HG03280 (cell line): ENCODE measurements around the gene BRAF.
"Not testable (repeated sequence)": the region's sequence is repeated elsewhere in the genome, so short reads cannot be mapped to it uniquely, and the experiment has no call there.

Experiments
- ATAC-seq: cut with Tn5 transposase; IDR thresholded peaks from one replicate; pipeline ENCODE4 v1.9.1; 2021; ENCODE audit warnings: mild to moderate bottlenecking, moderate library complexity; ENCODE audit not compliant: unreplicated experiment

The BRAF gene

GRCh38 chr7:140684066-140684950 is 240.4 kb downstream of the BRAF start:
- ATAC-seq = no peak

GRCh38 chr7:140683657-140684056 is 241.1 kb downstream of the BRAF start:
- ATAC-seq = no peak

DNA sequence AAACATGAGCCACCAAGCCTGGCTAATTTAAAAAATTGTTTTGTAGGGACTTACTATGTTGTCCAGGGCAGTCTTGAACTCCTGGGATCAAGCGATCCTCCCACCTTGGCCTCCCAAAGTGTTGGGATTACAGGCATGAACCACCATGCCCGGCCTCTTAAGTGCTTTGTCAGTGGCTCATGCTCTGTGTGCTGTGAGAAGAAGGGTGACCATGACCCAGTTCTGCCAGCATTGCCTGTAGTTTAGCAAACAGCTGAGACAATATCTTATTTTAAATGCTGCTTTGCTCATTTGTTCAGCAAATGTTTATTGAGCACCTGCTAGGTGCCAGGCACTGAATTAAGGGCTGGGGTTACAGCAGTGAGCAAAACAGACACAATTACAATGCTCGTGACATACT is 243.0 kb downstream of the BRAF start:
- no peak for ATAC-seq

DNA sequence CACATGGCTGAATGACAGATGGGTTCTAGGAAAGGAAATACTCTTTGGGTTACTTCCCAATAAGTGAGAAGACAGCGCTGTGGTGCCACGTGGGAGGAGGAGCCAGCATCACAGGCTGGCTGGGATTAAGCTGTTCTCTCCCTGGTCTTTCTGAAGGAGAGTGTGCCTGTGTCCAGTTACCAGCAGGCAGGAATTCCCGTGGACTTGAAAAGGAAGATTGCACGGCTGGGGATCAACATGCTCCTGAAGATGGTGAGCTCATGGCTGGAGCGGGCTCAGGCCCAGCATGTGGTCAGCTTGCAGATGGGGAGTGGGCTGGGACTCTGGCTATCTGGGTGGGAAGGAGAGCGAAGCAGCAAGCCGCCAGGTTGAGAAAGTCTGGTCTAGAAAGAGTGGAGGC is 243.8 kb downstream of the BRAF start:
- ATAC-seq = no peak

- no peak for ATAC-seq
Observed at GRCh38 chr7:140679186-140679585, 245.5 kb downstream of the BRAF start.

GRCh38 chr7:140678816-140679130 is 246.0 kb downstream of the BRAF start:
- no peak for ATAC-seq

- ATAC-seq = no peak
Observed at GRCh38 chr7:140678081-140678815, 246.5 kb downstream of the BRAF start.

GRCh38 chr7:140677496-140677895 is 247.2 kb downstream of the BRAF start:
- ATAC-seq = no peak

- ATAC-seq = not testable (repeated sequence)
Observed at GRCh38 chr7:140676956-140677355, 247.8 kb downstream of the BRAF start.

DNA sequence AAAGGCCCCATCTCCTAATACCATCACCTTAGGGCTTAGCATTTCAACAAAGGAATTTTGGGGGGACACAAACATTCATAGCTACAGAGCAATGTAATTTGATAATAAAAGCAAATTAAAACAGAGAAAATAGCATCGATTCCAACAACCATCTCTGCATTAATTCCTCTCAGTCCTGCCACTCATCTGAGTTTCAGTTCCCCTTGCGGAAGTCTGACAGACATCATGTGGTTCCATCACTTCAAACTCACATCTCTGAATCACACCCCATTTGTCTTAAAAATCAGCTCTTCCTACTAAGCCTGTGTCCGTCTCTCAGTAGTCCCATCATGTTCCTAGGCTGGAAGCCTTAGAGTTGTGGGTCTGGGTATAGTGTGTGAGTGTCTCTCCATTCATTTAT is 248.4 kb downstream of the BRAF start:
- ATAC-seq = peak; percentile 44

DNA sequence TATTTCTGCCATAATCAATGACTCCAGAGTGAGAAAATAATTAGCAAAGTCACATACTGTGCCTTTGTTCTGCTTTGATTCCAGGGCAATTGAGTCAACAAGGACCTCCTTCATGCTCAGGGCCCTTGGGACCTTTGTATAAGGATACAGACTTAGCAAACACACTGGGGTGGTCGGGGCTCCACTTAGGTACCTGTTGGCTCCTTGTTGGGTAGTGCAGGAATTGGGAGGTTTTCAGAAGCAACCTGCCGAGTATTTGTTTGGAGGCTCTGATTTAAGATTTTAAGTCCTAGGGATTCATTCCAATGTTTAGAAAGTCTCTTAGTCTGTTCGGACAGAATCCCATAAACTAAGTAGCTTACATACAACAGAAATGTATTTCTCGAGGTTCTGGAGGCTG is 249.0 kb downstream of the BRAF start:
- no peak for ATAC-seq

DNA sequence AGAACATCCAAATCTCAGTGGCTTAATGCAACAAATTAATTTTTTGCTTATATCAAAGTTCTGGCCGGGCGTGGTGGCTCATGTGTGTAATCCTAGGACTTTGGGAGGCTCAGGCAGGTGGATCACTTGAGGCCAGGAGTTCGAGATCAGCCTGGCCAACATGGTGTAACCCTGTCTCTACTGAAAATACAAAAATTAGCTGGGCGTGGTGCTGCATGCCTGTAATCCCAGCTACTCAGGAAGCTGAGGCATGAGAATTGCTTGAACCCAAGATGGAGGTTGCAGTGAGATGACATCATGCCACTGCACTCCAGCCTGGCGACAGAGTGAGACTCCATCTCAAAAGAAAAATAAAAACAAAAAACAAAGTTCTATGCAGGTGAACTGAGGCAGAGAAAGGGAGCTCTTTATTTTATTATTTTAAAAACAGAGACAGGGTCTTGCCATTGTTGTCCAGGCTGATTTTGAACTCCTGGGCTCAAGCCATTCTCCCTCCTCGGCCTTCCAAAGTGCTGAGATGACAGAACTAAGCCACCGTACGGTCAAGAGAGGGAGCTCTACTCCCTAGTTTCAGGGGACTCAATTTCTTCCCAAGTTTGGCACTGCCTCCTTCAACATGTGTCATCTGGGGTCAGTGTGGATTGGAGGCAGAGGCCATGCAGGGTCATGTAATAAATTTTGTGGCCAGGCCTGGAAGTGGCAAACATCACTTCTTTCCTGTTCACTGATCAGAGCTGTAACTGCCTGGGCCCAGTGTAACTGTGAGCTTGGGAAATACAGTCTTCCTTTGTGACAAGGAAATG is 249.6 kb downstream of the BRAF start:
- ATAC-seq = no peak

DNA sequence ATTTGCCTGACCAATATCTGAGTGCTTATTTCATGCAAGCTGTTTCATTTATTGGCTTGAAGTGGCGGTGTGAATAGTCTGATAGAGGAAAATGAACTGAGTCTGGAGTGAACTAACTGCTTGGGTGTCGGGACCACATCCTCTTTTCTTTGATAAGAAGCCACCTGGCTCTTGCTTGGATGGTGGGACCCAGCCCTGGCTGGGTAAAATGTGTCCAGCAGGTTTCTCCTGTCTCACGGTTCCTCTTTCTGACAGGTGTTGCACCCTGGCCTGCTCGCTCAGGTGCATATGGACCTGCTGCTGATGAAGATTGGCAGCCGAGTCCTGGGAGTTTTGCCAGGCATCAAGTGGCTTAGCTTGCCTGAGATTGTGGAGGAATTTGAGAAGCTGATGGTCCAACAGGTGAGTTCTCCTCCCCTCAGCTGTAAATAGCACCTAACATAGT is 250.4 kb downstream of the BRAF start:
- peak; percentile 29 for ATAC-seq

GRCh38 chr7:140673774-140674155 is 251.0 kb downstream of the BRAF start:
- no peak for ATAC-seq

GRCh38 chr7:140673063-140673773 is 251.5 kb downstream of the BRAF start:
- peak; percentile 48 for ATAC-seq

DNA sequence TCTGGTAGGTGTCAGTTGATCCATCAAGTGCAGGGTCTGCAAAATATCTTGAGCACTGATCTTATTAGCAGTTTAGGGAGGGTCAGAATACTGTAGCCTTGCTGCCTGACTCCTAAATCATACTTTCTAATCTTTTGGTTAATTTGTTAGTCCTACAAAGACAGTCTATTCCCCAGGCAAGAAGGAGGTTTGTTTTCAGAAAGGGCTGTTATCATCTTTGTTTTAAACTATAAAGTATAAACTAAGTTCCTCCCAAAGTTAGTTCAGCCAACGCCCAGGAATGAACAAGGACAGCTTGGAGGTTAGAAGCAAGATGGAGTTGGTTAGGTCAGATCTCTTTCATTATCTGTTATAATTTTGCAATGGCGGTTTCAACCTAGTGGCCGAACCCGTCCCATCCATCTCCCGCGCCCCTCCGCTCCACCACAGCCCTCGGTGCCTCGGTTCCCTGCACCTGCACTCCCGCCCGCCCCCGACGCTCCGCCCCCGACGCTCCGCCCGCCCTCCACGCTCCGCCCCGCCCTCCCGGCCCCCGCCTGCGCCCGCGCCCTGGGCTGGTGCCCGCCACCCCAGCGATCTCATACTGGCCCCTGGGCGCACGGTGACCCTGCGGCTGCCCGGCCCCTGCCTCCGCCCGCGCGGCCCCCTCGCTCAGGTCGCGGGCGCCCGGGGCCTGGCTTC is 252.2 kb downstream of the BRAF start, which contains the start of gene ADCK2:
Gene ADCK2, plus strand, starts transcription at position 564 of the 681 bp plus-strand sequence. CDS start 386 bp downstream, outside the sequence.
- ATAC-seq = peak; percentile 52

DNA sequence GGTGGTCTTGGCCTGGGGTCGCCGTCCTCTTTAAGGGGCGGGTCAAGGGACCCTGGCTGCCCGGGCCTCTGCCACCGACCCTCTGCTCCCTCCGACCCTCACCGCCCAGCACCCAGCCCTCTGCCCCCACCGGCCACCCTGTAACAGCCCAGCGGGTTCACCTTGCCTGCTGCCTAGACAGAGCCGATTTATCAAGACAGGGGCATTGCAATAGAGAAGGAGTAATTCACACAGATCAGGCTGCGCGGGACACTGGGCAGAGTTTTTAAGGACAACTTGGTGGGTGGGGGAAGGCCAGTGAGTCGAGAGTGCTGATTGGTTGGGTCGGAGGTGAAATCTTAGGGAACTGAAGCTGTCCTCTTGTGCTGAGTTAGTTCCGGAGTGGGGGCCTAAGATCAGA is 252.8 kb downstream of the BRAF start:
- ATAC-seq = no peak

DNA sequence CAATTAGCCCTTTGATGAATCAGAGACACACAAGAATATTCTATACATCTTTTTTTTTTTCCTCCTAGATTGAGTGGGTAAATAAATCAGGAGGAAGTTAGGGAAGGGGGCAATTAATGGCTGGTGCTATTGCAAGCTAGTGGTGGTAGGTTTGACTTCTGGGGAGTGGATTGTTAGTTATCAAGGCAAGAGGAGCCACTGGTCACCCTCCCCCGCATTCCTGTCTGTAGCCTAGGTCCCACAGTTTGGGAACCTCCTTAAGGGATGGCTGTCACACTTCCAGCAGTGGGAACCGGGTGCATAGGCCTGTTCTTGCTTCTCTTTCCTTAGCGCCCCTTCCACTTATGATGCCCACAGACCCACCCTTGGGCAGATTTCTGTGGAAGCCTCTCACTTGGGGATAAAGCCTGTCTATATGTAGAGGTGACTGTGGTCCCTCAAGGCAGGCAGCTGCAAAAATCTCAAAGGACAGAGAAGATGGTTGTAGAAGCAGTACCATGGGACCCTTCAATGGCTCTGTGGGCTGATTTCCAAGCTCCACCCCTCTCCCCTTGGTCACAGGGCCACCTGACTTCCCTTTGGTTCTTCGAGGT is 254.3 kb downstream of the BRAF start:
- no peak for ATAC-seq

DNA sequence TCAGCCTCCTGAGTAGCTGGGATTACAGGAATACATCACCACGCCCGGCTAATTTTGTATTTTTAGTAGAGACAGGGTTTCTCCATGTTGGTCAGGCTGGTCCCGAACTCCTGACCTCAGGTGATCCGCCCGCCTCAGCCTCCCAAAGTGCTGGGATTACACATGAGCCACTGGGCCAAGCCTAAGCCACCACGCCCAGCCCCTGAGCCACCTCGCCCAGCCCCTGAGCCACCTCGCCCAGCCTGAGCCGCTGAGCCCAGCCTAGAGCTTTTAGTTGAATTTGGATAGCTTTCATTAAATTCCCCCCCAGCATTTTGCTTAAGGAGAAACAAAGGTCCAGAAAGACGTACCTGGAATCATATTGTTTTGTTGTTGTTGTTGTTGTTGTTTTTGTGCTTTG is 254.9 kb downstream of the BRAF start:
- ATAC-seq = not testable (repeated sequence)

GRCh38 chr7:140669352-140669751 is 255.4 kb downstream of the BRAF start:
- ATAC-seq = no peak
